NCI-H2196 (cell line): Measurements from ENCODE around the gene PFAS.

Source experiments
- DNase-seq: peaks from one replicate; lab custom pipeline; 2025; ENCODE audit not compliant: unreplicated experiment; lab: John Stamatoyannopoulos, UW

Gene PFAS

DNA sequence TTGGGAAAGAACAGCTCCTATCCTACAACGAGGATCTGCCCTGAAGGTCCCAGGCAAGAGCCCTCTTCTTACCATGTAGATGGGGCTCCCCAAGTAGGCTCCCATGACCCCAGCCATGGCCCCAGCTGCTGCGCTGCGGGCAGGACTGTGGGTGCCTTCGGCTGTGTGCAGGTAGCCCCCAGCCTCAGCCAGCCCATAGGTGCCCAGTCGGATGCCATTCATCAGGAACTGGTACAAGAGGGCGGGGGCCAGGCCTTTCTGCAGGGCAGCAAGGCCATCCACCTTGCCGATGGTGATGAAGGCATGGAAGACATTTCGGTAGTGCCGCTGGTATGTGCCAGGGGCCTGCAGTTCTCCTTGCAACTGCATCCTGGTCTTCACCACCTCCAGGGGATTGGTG lies 45.3 kb downstream of the PFAS start:
- DNase-seq, result no peak

- DNase-seq, result no peak
Measured at GRCh38 chr17:8294814-8295316, 45.8 kb downstream of the PFAS start.

DNA sequence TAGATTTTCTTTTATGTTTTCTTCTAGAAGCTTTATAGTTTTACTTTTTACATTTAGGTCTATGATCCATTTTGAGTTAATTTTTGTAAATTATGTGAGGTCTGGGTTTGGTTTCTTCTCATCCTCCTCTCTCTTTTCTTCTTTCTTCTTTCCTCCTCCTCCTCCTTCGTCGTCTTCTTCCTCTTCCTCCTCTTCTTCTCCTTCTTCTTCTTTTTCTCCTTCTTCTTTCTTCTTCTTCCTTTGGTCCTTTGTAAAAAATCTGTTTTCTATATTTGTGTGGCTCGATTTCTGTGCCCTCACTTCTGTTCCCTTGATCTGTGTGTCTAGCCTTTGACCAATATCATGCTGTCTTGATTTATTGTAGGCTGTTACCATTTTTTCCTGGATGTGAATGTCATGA lies 51.1 kb downstream of the PFAS start:
- no peak for DNase-seq

DNA sequence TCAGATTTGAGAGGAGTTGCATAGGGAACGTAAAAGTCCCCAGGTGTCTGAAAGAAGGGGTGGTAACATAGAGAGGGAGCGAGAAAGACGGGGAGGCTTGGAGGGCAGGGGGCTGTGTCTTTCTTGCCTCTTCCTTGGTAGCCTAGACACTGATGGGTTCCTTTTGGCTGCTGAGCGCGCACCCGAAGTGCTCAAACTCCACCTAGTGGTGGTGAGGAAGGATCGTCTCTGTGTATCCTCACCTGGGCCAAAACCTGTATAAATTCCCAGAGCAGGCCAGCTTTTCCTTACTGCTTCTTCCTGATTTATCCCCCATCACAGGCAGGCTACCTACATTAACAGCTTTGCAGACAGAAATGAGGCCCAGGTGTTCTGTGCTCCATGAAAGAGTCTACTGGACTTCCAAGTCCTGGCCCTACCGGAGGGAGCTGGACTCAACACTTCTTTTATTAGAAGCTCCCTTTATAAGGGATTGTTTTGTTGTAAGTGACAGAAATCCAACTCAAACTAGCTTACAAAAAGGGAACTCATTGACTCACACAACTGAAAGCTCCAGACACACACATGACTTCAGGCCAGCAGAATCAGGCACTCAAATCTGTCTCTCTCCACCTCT lies 51.6 kb downstream of the PFAS start:
- peak; percentile 40 for DNase-seq

DNA sequence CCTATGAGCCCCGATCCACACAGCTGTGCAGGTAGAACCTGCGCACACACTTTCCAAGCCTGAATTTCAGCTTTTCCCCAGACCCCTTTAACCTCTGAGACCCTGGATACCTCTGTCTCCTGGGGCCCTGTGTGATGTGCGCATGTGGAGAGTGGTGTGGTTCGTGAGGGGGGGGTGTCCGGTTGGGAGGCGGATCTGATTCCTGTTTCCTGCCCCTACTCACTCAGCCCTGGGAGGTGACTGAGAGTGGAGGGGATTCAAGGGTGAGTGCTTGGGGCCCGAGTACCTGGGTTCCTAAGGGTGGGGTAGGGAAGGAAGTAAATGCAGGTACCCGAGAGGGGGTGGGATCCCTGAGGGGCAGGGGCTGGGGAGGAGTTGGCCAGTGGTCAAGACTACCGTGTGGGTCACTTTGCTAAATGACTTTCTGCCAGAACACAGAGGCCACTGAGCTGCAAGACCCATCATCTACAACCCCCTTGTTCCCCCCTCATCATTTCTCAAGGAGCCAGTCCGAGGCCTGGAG lies 61.6 kb downstream of the PFAS start:
- no peak for DNase-seq

- DNase-seq, result no peak
Measured at GRCh38 chr17:8311131-8311790, 62.2 kb downstream of the PFAS start.

GRCh38 chr17:8312251-8312650 lies 63.2 kb downstream of the PFAS start:
- no peak for DNase-seq

DNA sequence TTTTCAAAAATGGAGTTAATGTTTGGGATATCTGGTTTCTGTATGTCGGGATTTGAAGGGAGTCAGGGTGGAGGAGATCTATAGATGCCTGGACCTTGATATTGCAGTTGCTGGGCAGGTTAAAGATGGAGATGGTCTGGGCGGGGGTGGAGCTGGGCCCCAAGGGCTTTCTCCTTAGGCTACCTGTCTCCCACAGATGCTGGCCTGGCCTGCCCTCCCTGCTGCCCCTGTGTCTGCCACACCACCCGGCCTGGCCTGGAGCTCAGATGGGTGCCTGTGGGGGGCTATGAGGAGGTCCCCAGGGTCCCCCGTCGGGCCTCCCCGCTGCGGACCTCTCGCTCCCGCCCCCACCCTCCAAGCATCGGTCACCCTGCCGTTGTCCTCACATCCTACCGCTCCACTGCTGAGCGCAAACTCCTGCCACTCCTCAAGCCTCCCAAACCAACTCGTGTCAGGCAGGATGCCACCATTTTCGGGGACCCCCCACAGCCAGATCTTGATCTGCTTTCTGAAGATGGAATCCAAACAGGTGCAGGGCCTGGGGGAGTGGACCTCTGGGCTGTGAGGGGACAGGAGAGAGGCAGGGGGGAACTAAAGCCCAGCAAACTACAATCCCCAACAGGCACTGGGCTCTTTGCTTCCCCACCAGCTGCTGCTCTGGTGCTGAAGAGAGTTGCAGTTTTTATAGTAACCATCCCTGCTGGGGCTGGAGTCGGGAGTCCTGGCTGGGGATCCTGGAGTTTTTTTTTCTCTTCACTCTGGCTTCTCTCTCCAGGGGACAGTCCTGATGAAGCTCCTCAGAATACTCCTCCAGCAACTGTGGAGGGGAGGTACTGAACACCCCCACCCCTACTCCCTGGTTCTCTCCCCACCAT lies 63.9 kb downstream of the PFAS start:
- DNase-seq, result no peak

- DNase-seq, result no peak
Measured at GRCh38 chr17:8314797-8315763, 66.0 kb downstream of the PFAS start.

DNA sequence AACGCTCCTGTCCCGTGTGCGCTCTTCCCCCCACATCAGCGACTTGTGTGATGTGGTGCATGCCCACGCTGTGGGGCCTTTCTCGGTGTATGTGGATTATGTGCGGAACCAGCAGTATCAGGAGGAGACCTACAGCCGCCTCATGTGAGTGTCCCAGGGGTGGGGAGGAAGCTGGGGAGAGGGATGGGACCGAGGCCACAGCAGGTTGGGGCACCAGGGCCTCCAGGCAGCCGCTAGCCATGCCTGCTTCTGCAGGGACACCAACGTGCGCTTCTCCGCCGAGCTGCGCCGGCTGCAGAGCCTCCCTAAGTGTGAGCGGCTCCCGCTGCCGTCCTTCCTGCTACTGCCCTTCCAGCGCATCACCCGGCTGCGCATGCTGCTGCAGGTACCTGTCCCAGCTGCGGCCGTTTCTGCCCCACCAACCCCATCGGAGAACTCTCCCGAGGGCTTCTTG lies 66.7 kb downstream of the PFAS start:
- DNase-seq, result no peak

DNA sequence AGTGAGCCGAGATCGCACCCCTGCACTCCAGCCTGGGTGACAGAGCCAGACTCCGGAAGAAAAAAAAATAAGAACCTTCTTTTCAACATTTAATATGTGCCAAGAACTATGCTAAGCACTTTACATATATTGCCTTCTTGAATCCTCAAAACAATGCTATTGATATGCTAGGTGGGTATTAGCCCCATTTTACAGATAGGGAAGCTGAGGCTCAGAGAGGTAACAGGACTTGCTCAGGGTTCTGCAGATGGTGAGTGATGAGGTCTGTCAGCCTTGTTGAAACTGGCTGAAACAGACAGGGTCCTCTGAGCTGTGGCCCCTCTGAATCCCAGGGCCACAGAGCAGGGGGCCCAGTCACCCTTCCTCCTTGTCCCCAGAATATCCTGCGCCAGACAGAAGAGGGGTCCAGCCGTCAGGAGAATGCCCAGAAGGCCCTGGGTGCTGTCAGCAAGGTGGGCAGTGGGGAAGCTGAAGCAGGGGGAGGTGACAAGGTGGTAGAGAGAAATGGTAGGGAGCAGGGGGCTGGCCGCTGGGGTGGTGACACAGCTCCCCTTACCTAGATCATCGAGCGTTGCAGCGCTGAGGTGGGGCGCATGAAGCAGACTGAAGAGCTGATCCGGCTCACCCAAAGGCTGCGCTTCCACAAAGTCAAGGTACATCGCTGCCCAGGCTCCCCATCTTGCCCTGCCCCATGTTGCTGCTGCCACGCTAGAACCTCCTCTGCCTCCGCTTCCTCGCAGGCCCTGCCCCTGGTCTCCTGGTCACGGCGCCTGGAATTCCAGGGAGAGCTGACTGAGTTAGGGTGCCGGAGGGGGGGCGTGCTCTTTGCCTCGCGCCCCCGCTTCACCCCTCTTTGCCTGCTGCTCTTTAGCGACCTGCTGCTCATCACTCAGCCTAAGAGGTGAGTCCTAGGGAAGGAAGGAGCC lies 69.2 kb downstream of the PFAS start:
- DNase-seq, result no peak
